IPS DF 19.7 (cell line): Measurements from ENCODE around the gene FAM20B.
"Not testable (repeated sequence)": the region's sequence is repeated elsewhere in the genome, so short reads cannot be mapped to it uniquely, and the experiment has no call there.

ENCODE experiments used
- DNase-seq: peaks from one replicate; pipeline ENCODE4 v3.0.0-alpha.2; 2013; ENCODE audit warnings: low read depth, low spot score

The FAM20B gene

GRCh38 chr1:179025125-179025974 is at the start of gene FAM20B:
TSS of gene FAM20B (plus strand) at chr1:179025894. CDS start at chr1:179043848, 17,954 bp downstream.
- peak; percentile 72 for DNase-seq

GRCh38 chr1:178976541-178976940 is 49.2 kb upstream of the FAM20B start:
- no peak for DNase-seq

GRCh38 chr1:178986204-178986603 is 39.5 kb upstream of the FAM20B start:
- no peak for DNase-seq

- not testable (repeated sequence) for DNase-seq
Observed at GRCh38 chr1:178988198-178988597, 37.5 kb upstream of the FAM20B start.

GRCh38 chr1:178993559-178993958 is 32.1 kb upstream of the FAM20B start:
- DNase-seq = no peak

GRCh38 chr1:178997428-178997827 is 28.3 kb upstream of the FAM20B start:
- DNase-seq = no peak

- DNase-seq = no peak
Observed at GRCh38 chr1:178998295-178998694, 27.4 kb upstream of the FAM20B start.

- no peak for DNase-seq
Observed at GRCh38 chr1:178999061-178999460, 26.6 kb upstream of the FAM20B start.

GRCh38 chr1:179001451-179001850 is 24.2 kb upstream of the FAM20B start:
- no peak for DNase-seq

GRCh38 chr1:179002064-179002463 is 23.6 kb upstream of the FAM20B start:
- DNase-seq = not testable (repeated sequence)

GRCh38 chr1:179002552-179003345 is 22.9 kb upstream of the FAM20B start:
- DNase-seq = peak; percentile 60

GRCh38 chr1:179003512-179004066 is 22.1 kb upstream of the FAM20B start:
- no peak for DNase-seq

GRCh38 chr1:179007233-179007632 is 18.5 kb upstream of the FAM20B start:
- DNase-seq = no peak

- DNase-seq = no peak
Observed at GRCh38 chr1:179010671-179011070, 15.0 kb upstream of the FAM20B start.

- no peak for DNase-seq
Observed at GRCh38 chr1:179012038-179012437, 13.7 kb upstream of the FAM20B start.

GRCh38 chr1:179014123-179014522 is 11.6 kb upstream of the FAM20B start:
- DNase-seq = no peak

- DNase-seq = no peak
Observed at GRCh38 chr1:179015396-179015795, 10.3 kb upstream of the FAM20B start.

- DNase-seq = no peak
Observed at GRCh38 chr1:179016706-179017382, 8.8 kb upstream of the FAM20B start.

GRCh38 chr1:179017383-179018326 is 8.0 kb upstream of the FAM20B start:
- no peak for DNase-seq

GRCh38 chr1:179021873-179022272 is 3.8 kb upstream of the FAM20B start:
- DNase-seq = no peak
